ENCODE measurements around the gene EPS8.

DNA sequence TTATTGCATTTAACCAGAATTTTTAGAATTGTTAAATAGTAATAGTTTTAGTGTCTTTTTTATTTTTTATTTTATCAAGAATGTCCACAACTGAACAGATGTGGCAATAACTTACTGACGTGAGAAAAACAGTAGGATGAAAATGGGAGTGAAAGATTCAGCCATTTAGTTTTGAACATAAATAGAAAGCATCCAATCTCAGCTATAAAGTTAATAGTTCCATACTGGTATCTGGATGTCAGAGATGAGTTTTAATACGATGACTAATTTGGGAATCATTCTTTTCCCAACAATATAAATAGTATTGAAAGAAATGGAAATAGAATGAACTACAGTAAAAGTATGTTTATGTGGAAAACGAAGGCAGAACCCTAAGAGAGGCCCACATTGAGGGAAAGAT, 159.4 kb downstream of the EPS8 start:
- TF ChIP-seq, protein P1, sequence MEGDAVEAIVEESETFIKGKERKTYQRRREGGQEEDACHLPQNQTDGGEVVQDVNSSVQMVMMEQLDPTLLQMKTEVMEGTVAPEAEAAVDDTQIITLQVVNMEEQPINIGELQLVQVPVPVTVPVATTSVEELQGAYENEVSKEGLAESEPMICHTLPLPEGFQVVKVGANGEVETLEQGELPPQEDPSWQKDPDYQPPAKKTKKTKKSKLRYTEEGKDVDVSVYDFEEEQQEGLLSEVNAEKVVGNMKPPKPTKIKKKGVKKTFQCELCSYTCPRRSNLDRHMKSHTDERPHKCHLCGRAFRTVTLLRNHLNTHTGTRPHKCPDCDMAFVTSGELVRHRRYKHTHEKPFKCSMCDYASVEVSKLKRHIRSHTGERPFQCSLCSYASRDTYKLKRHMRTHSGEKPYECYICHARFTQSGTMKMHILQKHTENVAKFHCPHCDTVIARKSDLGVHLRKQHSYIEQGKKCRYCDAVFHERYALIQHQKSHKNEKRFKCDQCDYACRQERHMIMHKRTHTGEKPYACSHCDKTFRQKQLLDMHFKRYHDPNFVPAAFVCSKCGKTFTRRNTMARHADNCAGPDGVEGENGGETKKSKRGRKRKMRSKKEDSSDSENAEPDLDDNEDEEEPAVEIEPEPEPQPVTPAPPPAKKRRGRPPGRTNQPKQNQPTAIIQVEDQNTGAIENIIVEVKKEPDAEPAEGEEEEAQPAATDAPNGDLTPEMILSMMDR (IDR thresholded peaks at IDR 0.05; ENCODE audit: poor library complexity), result no peak
- no peak for TF ChIP-seq EZH2 (IDR thresholded peaks at IDR 0.05; ENCODE audit: borderline replicate concordance)
- TF ChIP-seq EZH2phosphoT487 (IDR thresholded peaks at IDR 0.05; ENCODE audit: low read depth, severe bottlenecking, unreplicated experiment), result no peak
